GM21423 (cell line): Measurements from ENCODE around the gene HS3ST3A1.

Experiments used
- ATAC-seq: cut with Tn5 transposase; IDR thresholded peaks from one replicate; pipeline ENCODE4 v1.9.1; 2021; ENCODE audit warnings: mild to moderate bottlenecking, moderate library complexity; ENCODE audit not compliant: unreplicated experiment

HS3ST3A1 gene

GRCh38 chr17:13598353-13599167, 3.2 kb downstream of the HS3ST3A1 start:
- ATAC-seq = no peak

- ATAC-seq = no peak
These were observed 3.9 kb downstream of the HS3ST3A1 start for GRCh38 chr17:13597723-13598347.

GRCh38 chr17:13596241-13596923, 5.3 kb downstream of the HS3ST3A1 start:
- ATAC-seq = no peak

- ATAC-seq = no peak
These were observed 6.2 kb downstream of the HS3ST3A1 start for GRCh38 chr17:13595599-13595899.

GRCh38 chr17:13594762-13595598, 6.7 kb downstream of the HS3ST3A1 start:
- ATAC-seq = no peak

- no peak for ATAC-seq
These were observed 7.4 kb downstream of the HS3ST3A1 start for GRCh38 chr17:13594310-13594709.

- no peak for ATAC-seq
These were observed 8.0 kb downstream of the HS3ST3A1 start for GRCh38 chr17:13593757-13594156.

GRCh38 chr17:13593021-13593751, 8.5 kb downstream of the HS3ST3A1 start:
- no peak for ATAC-seq

GRCh38 chr17:13592427-13592826, 9.3 kb downstream of the HS3ST3A1 start:
- no peak for ATAC-seq

GRCh38 chr17:13590441-13590840, 11.3 kb downstream of the HS3ST3A1 start:
- ATAC-seq = no peak

- ATAC-seq = no peak
These were observed 12.1 kb downstream of the HS3ST3A1 start for GRCh38 chr17:13589658-13590057.

GRCh38 chr17:13587487-13588338, 14.0 kb downstream of the HS3ST3A1 start:
- no peak for ATAC-seq

GRCh38 chr17:13584701-13585080, 17.0 kb downstream of the HS3ST3A1 start:
- no peak for ATAC-seq

- no peak for ATAC-seq
These were observed 17.6 kb downstream of the HS3ST3A1 start for GRCh38 chr17:13583996-13584700.

GRCh38 chr17:13582776-13583547, 18.8 kb downstream of the HS3ST3A1 start:
- ATAC-seq = no peak

- no peak for ATAC-seq
These were observed 19.8 kb downstream of the HS3ST3A1 start for GRCh38 chr17:13581925-13582324.

- no peak for ATAC-seq
These were observed 20.9 kb downstream of the HS3ST3A1 start for GRCh38 chr17:13580790-13581189.
